Body of pancreas (tissue), 4 donors: ENCODE measurements around the gene ROBO1. TPM values are rescaled to one million over a fixed set of nuclear protein-coding genes. Genes with fewer than 3 reads are reported as not detected.

ENCODE experiments used
- ATAC-seq: fragments of 150-250 bp; one replicate; pipeline ENCODE4 v1.9.1; 2016
- DNase-seq, 4 donors: peaks; one replicate each; pipeline ENCODE4 v3.0.0-alpha.2; 2019
- H3K27ac ChIP-seq, 4 donors: fragments of 200-600 bp; sonication (generic); 1 replicate in 3 of 4; 2 replicates in 1 of 4; pipeline versions ENCODE4 v1.5.1 to v1.6.1; 2016 to 2019; ENCODE audit warnings: mild to moderate bottlenecking in 1 of 4, mixed read lengths in 1 of 4, moderate library complexity in 1 of 4
- H3K27me3 ChIP-seq, 2 donors: fragments of 200-600 bp; sonication (generic); one replicate each; pipeline ENCODE4 v1.6.0; 2016; ENCODE audit warnings: mild to moderate bottlenecking in 1 of 2
- H3K36me3 ChIP-seq, 2 donors: fragments of 200-600 bp; sonication (generic); replicated peaks in 1 of 2; 2 replicates each; pipeline ENCODE4 v1.5.1; 2016; ENCODE audit warnings: low read depth in 2 of 2; ENCODE audit not compliant: insufficient read depth in 1 of 2
- H3K4me1 ChIP-seq: fragments of 200-600 bp; sonication (generic); one replicate; pipeline ENCODE4 v1.6.0; 2016
- H3K4me3 ChIP-seq, 2 donors: fragments of 200-600 bp; sonication (generic); 1 replicate in 1 of 2; 2 replicates in 1 of 2; pipeline ENCODE4 v1.5.1; 2016 to 2019
- H3K9me3 ChIP-seq, 3 donors: fragments of 200-600 bp; sonication (generic); 1 replicate in 2 of 3; 2 replicates in 1 of 3; pipeline ENCODE4 v1.5.1; 2016
- POLR2A ChIP-seq, 3 donors: fragments of 450-650 bp; IDR thresholded peaks; one replicate each; pipeline ENCODE4 v1.6.1; 2016; ENCODE audit warnings: antibody characterized with exemption in 3 of 3, mild to moderate bottlenecking in 2 of 3
- WGBS, 2 donors: methylation state at CpG; one replicate each; pipeline ENCODE4 v1.1.5; 2017; 5-methylcytosine and 5-hydroxymethylcytosine counted together
- intact Hi-C: fragments of 100-400 bp; cut with DNase I; formaldehyde crosslinking; loops from one replicate; pipeline ENCODE4 v1.15.1; 2023
- total RNA-seq, 2 donors: library from RNA; depleted of rRNA; stranded (reverse); fragments of >200 nt; gene quantifications; one replicate each; pipeline ENCODE4 v1.1.0, GENCODE V29; 2016
- TF ChIP-seq, protein P1 (sequence below), 7 experiments: fragments of 450-650 bp in 4 of 7; fragments of 200-600 bp in 3 of 7; sonication (generic) in 3 of 7; IDR thresholded peaks; one replicate each; pipeline ENCODE4 v1.5.1; 2016 to 2019; ENCODE audit warnings: antibody characterized with exemption in 7 of 7

ROBO1 gene
- total RNA-seq, 2 donors from 2014 or later, result 3.9 to 9.9 TPM

DNA sequence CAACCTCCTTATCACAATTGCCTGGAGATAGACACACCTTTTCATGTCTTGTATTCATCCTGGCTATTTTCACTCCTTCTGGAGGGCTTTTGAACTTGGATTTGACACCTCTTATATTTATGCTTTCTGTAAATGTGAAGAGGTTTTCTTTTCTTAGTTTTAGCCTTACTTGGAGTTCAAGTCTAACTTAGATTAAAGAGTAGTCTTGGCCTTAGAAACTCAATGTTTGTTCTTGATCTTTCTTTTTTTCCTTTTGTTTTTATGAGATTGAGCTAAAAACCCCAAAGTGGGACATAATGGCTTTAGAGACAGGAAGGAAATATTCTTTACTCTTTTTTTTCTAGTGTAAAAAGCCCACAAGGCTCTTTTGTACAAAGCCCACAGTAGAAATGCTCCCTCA lies 1054.9 kb downstream of the ROBO1 start:
- ATAC-seq, result no peak
- DNase-seq, result no peak
- TF ChIP-seq, protein P1, sequence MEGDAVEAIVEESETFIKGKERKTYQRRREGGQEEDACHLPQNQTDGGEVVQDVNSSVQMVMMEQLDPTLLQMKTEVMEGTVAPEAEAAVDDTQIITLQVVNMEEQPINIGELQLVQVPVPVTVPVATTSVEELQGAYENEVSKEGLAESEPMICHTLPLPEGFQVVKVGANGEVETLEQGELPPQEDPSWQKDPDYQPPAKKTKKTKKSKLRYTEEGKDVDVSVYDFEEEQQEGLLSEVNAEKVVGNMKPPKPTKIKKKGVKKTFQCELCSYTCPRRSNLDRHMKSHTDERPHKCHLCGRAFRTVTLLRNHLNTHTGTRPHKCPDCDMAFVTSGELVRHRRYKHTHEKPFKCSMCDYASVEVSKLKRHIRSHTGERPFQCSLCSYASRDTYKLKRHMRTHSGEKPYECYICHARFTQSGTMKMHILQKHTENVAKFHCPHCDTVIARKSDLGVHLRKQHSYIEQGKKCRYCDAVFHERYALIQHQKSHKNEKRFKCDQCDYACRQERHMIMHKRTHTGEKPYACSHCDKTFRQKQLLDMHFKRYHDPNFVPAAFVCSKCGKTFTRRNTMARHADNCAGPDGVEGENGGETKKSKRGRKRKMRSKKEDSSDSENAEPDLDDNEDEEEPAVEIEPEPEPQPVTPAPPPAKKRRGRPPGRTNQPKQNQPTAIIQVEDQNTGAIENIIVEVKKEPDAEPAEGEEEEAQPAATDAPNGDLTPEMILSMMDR (IDR thresholded peaks at IDR 0.05), result no peak
- TF ChIP-seq POLR2A (IDR thresholded peaks at IDR 0.05), result no peak
- Histone ChIP-seq H3K9me3 (no peaks in the 10 kb centered on the region), H3K27me3 (no peaks in the 10 kb centered on the region), H3K36me3 (no peaks in the 10 kb centered on the region), H3K4me1 (no peaks in the 10 kb centered on the region), H3K27ac (no peak overlapping the region), H3K4me3 (no peak overlapping the region)
- intact Hi-C loops, result no loop called here

DNA sequence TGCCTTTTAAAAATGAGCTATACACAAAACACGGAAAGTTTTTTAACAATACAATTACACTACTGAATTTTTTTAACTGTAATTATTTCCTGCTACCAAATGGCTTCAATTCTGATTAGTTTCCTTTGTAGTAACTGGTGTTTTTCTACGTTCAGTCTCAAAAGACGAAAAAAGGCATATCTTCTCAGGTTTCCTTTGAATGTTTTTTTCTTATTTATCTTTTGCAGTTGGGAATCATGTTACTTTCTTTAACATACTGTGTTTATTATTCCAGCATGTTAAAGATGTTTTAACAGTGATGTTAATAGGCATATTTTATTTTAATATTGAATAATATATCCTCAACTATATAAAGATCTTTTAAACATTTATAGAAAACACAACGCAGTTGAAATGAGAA lies 1055.5 kb downstream of the ROBO1 start:
- TF ChIP-seq, protein P1 (IDR thresholded peaks at IDR 0.05), result no peak
- TF ChIP-seq POLR2A (IDR thresholded peaks at IDR 0.05), result no peak
- intact Hi-C loops, result no loop called here
- ATAC-seq, result no peak

DNA sequence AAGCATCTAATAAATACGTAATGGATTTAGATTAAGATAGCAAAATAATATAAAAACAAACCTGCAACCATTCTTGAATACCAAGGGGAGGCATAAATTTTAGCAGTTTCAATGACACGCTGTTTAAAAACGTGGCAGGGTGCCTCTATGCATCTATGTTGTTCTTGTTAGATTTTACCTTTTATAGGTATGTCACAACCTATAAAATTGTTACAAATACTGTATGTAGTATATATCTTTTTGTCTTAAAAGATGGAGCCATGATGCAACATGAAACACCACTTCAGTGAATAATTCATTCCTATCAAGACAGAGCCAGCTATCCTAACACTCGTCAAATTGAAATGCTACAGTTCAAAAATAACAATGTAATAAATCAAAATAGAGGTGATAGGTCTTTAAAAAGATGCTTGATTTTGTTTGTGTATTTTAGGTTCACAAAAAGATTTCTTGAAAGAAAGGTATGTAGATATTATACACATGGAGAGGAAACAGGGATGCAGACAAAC lies 1059.2 kb downstream of the ROBO1 start:
- intact Hi-C loops, result no loop called here
- H3K27ac ChIP-seq, result no peak overlapping the region
- WGBS, 2 donors, result 55 to 66% methylated on average over 4 of the region's 4 CpGs
- no peak overlapping the region for H3K4me3 ChIP-seq
- H3K27me3 ChIP-seq, result no peaks in the 10 kb centered on the region
- no peak for ATAC-seq
- DNase-seq, result no peak
- H3K9me3 ChIP-seq, result no peaks in the 10 kb centered on the region
- no peak for TF ChIP-seq POLR2A (IDR thresholded peaks at IDR 0.05)
- TF ChIP-seq, protein P1 (IDR thresholded peaks at IDR 0.05), result no peak
- no peaks in the 10 kb centered on the region for H3K4me1 ChIP-seq
- H3K36me3 ChIP-seq, result no peaks in the 10 kb centered on the region

More for the DNA sequence above, 1055.5 kb downstream of the ROBO1 start:
- H3K4me1 ChIP-seq, result no peaks in the 10 kb centered on the region
- no peak overlapping the region for H3K27ac ChIP-seq
- no peak for DNase-seq
- H3K27me3 ChIP-seq, result no peaks in the 10 kb centered on the region
- WGBS, 2 donors, result 28 to 68% methylated on average over 4 of the region's 4 CpGs
- H3K36me3 ChIP-seq, result no peaks in the 10 kb centered on the region
- H3K9me3 ChIP-seq, result no peaks in the 10 kb centered on the region
- no peak overlapping the region for H3K4me3 ChIP-seq

DNA sequence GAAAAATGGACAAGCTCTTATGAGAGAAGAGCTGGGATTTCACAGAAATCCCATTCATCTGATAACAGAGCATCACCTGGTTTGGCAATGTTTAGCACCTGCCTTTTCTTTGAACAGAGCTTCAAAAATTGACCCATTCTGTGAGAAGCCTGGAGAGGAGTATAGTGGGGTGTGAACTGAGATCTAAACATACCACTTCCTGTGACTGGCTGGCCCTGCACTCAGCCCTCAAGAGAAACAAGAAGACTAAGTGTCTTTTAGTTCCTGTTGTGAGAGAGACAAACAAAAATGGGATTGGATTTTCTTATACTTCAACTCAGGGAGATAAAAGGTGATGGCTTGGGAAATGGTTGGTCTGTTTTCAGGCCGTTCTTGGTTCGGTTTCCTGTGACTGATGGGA lies 1060.2 kb downstream of the ROBO1 start:
- no peak for ATAC-seq
- 55 to 59% methylated on average over 2 of the region's 2 CpGs for WGBS, 2 donors

More for the DNA sequence above, 1060.2 kb downstream of the ROBO1 start:
- Histone ChIP-seq H3K27ac (no peak overlapping the region), H3K4me1 (no peaks in the 10 kb centered on the region), H3K4me3 (no peak overlapping the region), H3K36me3 (no peaks in the 10 kb centered on the region), H3K27me3 (no peaks in the 10 kb centered on the region), H3K9me3 (no peaks in the 10 kb centered on the region)
- no peak for TF ChIP-seq POLR2A (IDR thresholded peaks at IDR 0.05)
- TF ChIP-seq, protein P1 (IDR thresholded peaks at IDR 0.05), result no peak
- intact Hi-C loops, result no loop called here
- no peak for DNase-seq
